Measurements from ENCODE around the gene CLCN1. TPM values are rescaled to one million over a fixed set of nuclear protein-coding genes. Genes with fewer than 3 reads are reported as not detected.

Gene CLCN1
- not detected in 2 replicates for total RNA-seq

GRCh38 chr7:143315776-143316175 is at the start of gene CLCN1:
TSS of gene CLCN1 (plus strand) at chr7:143316111. CDS start at chr7:143316213, 102 bp downstream.

GRCh38 chr7:143284591-143285469 is 31.1 kb upstream of the CLCN1 start, which contains the start of gene TMEM139:
TSS of gene TMEM139 (plus strand) at chr7:143284958. CDS start at chr7:143285958, 1,000 bp downstream.

GRCh38 chr7:143287935-143288826 is 27.7 kb upstream of the CLCN1 start, which contains the start of gene CASP2:
TSS of gene CASP2 (plus strand) at chr7:143288351. CDS start at chr7:143288456, 105 bp downstream.

GRCh38 chr7:143362131-143363015 is 46.5 kb downstream of the CLCN1 start, which contains the start of gene FAM131B:
TSS of gene FAM131B (minus strand) at chr7:143362713. CDS start at chr7:143362603, 110 bp downstream.

GRCh38 chr7:143380646-143381426 is 64.9 kb downstream of the CLCN1 start, which contains the start of gene ZYX:
TSS of gene ZYX (plus strand) at chr7:143381345. CDS start at chr7:143381572, 227 bp downstream.

Other genes starting within 250 kb of the CLCN1 start
- gene PIP, start 184.0 kb upstream of the CLCN1 start, total RNA-seq, result not detected in 2 replicates
- gene TAS2R39, start 132.7 kb upstream of the CLCN1 start, total RNA-seq, result not detected in 2 replicates
- not detected in 2 replicates for gene TAS2R40, start 94.1 kb upstream of the CLCN1 start, total RNA-seq
- 66.9 and 81.5 TPM in 2 replicates for gene GSTK1, start 52.7 kb upstream of the CLCN1 start, total RNA-seq
- not detected in 2 replicates for gene TMEM139, start 31.2 kb upstream of the CLCN1 start, total RNA-seq
- gene CASP2, start 27.8 kb upstream of the CLCN1 start, total RNA-seq, result 13.7 and 17.4 TPM in 2 replicates
- gene FAM131B, start 46.6 kb downstream of the CLCN1 start, total RNA-seq, result 0.09 and 0.11 TPM in 2 replicates
- 10.4 and 11.5 TPM in 2 replicates for gene ZYX, start 65.2 kb downstream of the CLCN1 start, total RNA-seq
- 0.11 and 0.17 TPM in 2 replicates for gene EPHA1, start 92.7 kb downstream of the CLCN1 start, total RNA-seq
- not detected in 2 replicates for gene TAS2R60, start 127.3 kb downstream of the CLCN1 start, total RNA-seq
- not detected in 2 replicates for gene TAS2R41, start 161.8 kb downstream of the CLCN1 start, total RNA-seq